Glomerular visceral epithelial cell (primary cell): ENCODE measurements around the gene STIM1.
"Not testable (repeated sequence)": the region's sequence is repeated elsewhere in the genome, so short reads cannot be mapped to it uniquely, and the experiment has no call there.

Experiments used
- DNase-seq: peaks from one replicate; pipeline ENCODE4 v3.0.0-alpha.2; 2016; ENCODE audit errors: extremely low spot score

The STIM1 gene

DNA sequence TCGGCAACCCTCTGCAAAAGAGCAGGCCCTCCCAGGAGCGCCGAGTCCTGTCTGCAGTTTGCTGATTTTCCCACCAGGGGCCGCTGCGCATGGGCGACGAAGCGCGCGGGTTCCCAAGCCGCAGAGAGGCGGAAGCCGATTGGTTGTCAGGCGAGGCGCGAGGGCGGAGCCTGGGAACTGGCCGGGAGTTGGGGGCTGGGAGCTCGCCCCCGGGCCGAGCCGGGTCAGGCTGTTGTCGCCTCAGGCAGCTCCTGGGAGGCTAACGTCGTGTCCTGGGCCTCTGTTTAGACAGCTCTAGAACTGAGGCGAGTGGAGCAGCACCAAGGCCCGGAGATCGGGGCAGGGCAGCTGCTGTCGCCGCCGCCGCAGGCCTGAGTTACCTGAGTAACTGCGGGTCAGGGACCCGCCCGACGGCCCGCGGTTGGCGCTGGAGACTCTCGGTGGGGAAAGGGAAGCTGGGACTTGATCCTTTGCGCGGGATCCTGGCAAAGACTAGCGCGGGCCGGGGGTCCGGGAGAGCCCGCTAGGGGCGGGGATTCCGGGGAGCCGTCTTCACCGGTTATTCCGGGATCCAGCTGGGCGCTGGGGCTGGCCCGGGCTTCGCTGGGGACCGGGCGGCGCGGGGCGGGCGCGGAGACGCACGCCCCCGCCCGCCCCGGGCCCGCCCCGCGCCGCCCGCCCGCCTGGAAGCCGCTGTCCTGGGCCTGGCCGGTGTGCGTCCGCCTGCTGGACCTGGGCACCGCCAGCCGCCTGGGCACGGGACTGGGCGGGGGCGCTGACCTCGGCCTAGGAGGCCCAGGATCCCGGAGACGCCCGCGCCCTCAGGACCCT is at the start of gene STIM1:
Gene STIM1 (plus strand): TSS at position 688 of the 831 bp plus-strand sequence. CDS start 607 bp downstream, outside the sequence.
- peak; percentile 93 for DNase-seq

DNA sequence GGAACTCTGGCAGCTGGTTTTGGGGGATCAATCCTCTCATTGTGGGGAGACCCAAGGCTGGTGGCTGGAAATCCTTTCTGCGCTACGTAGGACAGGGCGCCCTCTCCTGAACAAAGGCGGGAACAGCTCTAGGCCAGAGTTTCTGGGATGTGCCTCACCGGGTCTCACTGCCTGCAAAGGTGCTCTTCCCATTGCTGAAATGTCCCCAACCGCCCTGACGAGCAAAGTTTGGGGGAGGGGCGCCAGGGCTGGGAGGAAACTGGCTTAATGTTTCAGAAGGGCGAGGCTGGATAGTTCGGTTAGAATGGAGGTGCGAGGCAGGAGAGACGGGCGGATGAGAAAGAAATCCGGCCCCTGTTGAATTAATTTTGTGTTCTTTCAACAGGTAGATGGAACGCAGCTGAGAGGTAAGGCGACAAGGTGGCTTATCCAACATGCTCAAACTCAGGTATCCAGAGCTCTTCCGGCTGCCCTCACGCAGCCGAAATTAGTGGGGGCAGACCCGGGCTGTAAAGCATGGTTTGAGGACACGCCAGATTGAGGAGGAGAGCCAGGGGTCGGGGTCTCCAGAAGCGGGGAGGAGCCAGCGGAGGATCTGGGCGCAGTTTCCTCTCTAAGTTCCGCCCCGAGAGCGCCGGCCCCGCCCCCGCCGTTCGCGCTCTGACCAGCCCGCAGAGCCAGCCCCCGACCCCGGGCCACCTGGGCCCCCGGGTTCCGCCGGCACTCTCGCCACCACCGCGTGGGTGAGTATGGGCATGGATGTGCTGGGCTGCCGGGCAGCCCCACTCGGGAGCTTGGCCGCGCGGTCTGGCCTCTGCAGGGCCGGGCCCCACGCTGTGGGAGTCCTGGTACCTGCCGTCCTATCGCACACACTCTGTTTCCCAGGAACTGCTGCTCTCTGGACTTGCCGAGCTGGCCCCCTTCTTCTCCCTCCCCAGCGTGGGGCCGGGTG is 47.3 kb upstream of the STIM1 start, which contains the start of gene PGAP2:
Gene PGAP2 (plus strand): TSS at position 652 of the 952 bp plus-strand sequence. CDS start 2,700 bp downstream, outside the sequence.
- DNase-seq = peak; percentile 58

DNA sequence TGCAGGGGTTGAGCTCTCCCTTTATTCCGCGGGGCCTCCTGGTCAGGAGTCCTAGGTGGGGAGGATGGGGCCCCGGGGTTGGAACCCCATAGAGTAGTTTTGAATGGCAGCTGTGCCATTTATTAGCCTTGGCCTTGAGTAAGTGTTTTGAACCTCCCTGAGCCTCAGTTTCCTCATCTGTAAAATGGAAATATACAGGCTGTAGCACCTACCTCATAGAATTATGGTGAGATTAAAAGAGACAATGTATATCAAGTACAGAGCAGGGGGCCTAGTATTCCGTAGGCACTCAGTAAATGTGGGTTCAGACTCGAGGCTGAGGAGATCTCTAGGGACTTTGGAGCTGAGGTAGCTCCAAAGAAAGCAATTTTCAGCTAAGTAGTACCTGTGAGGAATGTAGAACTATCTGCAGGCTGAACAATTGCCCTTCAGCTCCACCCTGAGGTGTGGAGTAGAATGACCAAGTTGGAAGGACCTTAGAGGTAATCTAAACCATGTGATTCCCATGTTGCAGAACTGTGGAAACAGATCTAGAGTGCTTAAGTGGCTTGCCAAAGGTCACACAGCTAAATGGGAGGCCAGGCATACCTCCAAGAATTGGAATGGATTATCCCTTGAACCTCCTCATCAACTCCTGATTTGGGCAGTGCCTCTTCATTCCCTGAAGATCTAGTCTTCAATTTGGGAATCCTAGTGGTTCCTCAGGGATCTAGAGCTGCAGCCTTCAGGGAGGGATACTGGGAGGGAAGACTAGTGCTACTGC is 46.4 kb upstream of the STIM1 start:
- peak; percentile 68 for DNase-seq

DNA sequence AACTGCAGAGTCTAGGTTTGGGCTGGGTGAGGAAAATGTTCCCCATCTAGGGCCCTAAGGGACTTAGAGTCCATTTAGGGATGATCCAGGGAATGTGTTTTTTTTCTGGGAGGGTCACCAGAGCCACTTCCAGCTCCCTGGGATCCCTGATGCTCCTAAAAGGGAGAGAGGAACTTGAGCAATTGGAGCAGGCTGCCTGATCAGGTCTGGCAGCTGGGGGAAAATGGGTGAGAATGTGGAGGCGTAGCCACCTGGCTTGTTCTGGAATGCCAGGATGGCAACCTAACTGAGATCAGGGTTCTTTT is 45.9 kb upstream of the STIM1 start:
- no peak for DNase-seq

DNA sequence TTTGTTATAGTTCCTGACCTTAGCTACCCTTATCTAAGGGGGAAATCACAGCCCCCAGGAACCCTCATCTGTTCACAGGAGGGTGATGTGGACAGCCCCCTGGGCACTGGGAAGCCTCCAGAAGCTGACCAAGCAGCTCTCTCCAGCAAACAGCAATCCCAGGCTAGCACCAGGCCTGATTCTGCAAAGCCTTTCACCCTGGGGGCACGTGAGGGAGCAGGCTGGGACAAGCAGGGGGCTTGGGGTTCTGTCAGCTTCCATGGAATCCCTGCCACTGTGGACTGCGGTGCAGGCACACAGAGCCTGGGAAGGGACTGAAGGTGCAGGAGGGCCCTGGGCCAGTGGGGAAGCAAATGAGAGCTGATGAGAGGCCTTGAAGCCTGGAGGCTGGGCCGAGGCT is 45.0 kb upstream of the STIM1 start:
- DNase-seq = no peak

DNA sequence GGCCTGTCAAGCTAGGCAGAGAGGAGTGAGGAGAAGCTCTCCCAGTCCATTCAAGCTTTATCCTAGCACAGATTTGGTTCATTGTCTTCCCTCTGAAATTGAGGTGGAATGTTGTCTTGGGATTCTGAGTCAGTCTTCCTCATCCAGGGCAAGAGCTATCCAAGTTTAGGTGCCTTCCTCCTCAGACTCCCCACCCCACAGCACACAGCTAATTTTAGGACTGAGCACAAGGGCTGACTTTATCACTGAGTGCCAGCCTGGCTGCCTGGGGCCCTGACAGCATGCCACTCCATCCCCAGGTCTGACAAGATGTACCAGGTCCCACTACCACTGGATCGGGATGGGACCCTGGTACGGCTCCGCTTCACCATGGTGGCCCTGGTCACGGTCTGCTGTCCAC is 44.5 kb upstream of the STIM1 start:
- DNase-seq = no peak

DNA sequence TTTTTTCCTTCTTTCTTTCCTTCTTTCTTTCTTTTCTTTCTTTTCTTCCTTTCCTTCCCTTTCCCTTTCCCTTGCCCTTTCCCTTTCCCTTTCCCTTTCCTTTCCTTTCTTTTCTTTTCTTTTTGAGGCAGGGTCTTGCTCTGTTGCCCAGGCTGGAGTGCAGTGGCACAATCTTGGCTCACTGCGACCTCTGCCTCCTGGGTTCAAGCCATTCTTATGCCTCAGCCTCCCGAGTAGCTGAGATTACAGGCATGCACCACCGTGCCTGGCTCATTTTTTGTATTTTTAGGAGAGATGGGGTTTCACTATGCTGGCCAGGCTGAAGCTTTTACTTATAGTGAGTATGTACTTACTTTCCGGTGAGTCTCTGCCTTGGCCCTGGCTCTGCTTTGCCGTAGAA is 40.6 kb upstream of the STIM1 start:
- DNase-seq = not testable (repeated sequence)

DNA sequence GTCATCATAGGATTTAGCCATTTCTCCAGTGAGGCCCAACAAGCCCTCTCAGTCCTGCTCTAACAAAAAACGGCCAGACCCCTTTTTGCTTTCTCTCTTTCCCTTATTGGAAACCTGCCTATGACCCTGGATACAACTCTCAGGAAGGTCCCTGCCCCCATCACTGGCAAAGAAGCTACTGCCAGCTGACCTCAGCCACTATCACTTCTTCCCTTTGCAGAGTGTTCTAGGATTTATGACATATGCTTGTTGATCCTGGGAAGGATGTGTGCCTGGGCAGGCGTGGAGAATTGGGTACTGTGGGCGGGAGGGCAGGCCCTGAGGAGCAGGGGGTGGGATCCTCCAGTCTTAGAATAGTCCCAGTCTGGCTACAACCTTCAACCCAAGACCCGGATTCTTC is 39.6 kb upstream of the STIM1 start:
- DNase-seq = no peak

DNA sequence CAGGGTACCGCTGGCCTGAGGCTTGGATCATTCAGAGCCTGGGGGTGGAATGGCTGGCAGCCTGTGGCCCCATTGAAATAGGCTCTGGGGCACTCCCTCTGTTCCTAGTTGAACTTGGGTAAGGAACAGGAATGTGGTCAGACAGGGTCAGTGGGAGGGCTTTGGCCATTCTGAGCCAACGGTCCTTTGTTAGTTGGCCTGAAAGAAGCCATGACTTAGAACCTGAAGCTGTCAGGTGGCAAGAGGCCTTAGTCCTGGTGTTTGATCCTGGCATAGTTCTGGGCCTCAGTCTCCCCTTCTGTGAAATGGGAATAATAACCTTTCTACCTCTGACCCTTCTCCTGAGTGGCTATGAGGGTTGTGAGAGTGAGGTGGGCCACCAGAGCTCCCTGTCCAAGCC is 38.8 kb upstream of the STIM1 start:
- no peak for DNase-seq

DNA sequence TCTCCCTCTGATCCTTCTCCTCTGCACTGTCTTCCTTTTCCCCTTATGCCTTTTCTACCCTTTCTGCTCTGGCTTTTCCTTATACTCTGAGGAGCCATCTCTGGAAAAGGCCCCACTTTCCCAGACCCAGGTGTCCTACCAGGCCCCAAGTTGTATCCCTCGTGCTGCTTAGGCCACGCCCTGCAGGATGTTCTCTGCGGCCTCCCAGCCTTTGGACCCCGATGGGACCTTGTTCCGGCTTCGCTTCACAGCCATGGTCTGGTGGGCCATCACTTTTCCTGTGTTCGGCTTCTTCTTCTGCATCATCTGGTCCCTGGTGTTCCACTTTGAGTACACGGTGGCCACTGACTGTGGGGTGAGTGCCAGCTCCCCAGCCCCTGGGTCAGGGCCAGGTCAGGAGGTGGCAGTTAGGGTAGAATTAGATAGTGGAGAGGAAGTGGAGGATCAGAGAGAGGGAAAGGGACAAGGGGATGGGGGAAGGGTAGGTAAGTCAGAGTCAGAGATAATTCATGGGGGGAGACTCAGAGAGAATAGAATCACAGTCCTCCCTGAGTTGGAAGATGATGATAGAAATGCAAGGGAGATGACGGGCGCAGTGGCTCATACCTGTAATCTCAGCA is 38.2 kb upstream of the STIM1 start:
- DNase-seq = no peak

DNA sequence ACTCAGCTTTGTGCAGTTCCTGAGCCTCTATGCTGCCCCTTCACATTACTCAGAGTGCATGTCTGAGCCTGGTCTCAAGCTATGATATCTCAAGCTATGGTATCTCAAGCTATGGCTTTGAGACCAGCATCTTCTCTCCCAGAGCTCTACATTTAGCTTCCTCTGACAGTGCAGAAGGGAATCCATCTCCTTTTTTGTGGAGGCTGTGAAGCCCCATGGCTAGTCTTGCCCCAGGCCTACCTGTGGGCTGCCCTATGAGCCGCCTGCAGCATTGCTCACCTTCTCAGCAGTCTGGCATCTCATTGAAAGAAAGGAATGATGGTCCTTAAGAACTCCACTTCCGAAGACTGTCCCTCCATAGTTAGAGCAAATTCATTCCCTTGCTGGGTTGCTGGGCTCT is 34.5 kb upstream of the STIM1 start:
- no peak for DNase-seq

DNA sequence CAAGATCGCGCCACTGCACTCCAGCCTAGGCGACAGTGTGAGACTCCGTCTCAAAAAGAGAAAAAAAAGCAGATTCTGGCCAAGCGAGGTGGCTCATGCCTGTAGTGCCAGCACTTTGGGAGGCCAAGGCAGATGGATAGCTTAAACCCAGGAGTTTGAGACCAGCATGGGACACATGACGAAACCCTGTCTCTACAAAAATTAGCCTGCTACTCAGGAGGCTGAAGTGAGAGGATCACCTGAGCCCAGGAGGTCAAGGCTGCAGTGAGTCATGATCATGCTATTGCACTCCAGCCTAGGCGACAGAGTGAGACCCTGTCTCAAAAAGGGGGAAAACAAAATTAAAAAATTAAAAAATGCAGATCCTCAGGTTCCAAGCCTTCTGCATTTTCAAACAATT is 33.2 kb upstream of the STIM1 start:
- DNase-seq = no peak

DNA sequence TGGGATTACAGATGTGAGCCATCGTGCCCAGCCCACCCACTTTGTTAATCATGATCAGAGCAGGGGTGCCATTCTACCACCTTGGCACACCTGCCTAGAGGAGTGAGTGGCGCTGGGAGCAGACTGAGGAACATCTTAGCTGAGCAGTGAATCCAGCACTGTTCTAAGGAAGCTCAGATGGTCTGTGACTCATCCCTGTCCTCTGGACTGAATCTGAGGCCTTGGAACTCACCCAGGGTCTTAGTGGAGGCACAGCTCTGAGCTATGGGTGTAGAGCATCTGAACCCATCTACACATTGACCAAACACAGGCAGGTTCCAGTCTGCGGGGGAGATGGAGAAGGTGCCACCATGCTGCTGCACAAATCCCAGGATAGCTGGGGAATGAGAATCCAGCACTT is 32.2 kb upstream of the STIM1 start:
- DNase-seq = peak; percentile 69

DNA sequence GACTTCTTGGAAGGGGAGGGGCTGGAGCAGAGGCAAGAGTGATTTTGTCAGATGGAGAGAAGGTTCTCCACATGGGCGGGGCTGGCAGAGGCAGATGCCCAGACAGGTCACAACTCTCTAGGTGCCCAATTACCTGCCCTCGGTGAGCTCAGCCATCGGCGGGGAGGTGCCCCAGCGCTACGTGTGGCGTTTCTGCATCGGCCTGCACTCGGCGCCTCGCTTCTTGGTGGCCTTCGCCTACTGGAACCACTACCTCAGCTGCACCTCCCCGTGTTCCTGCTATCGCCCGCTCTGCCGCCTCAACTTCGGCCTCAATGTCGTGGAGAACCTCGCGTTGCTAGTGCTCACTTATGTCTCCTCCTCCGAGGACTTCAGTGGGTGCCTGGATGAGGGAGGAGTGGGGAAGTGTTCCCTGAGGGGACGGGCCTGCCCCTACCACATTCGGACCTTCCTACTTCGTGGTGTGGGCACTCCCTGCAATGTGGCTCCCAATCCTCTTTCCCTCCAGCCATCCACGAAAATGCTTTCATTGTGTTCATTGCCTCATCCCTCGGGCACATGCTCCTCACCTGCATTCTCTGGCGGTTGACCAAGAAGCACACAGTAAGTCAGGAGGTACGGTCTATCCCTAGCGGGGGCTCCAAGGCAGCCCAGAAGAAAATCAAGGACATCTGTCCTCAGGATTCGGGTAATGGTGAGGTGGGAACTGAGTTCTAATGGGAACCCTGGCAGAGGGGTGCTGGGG is 31.5 kb upstream of the STIM1 start:
- DNase-seq = no peak

DNA sequence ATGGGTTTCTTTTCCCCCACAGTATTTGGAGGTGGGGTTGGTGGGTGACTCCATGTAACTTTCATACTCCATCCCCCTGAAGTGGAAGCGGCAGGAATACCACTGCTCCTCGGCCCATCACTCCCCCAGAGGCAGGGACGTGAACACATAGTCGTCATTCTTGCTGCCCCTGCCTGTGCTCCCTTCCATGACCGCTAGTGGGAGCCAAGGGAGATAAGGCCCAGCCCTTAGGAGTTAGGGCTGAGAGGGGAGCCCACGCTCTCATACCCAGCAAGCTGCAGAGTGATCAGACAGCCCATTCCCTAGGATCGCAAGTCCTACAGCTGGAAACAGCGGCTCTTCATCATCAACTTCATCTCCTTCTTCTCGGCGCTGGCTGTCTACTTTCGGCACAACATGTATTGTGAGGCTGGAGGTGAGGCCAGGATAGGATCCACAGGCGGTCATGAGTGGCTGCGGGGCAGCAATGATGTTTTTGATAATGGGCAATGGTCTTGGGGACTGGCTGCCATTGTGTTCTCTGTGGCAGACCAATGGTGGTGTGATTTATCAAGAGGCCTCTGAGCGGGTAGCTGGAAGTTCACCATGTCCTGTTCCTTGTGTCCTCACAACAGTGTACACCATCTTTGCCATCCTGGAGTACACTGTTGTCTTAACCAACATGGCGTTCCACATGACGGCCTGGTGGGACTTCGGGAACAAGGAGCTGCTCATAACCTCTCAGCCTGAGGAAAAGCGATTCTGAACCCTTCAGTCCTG is 30.6 kb upstream of the STIM1 start:
- DNase-seq = no peak

DNA sequence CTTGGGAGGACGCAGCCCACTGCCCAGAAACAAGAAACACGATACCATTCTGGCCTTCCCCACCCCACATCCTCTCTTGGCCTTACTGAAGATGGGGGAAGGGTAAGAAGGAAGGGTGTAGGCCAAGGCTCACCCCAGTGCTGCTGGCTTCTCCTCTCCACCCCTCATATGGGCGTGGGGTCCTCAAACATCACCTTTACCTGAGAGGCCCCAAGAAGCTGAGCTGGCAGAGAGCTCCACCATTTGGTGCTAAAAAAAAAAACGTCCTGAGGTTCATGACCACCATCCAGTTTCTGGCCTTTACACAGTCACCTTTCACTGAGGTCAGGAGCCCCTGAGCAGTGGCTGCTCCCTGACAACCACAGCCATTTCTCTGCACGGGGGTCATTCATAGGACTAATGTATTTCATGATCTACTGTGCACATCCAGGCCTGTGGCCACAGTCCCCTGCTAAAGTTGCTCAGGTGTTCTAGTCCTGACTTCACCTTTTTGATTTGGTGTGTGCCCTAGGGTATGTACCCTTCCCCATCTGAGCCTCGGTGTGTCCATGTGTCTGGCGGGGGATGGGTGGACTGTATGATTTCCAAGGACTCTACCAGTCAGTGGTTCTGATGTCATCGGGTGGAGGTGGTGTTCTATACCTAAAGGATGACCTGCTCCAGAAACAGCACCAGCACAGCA is 29.9 kb upstream of the STIM1 start:
- DNase-seq = no peak

DNA sequence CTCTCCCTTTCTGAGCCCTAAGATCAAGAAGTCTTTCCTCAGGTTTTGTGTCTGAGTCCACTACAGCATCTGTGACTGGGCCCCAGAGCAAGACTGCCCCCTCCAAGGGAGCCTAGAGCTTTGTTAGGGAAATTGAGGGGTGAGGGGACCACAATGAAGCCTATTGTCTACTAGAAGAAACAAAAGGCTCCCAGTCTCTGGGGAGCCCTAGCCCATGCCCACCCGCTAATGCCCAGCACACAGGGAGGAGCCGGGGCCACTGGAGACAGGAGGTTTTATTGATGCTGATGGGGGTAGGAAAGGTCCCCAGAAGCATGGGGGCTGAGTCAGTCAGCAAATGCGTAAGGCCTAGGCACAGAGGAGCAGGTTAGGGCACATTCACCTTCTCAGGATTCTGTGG is 28.7 kb upstream of the STIM1 start:
- DNase-seq = no peak

DNA sequence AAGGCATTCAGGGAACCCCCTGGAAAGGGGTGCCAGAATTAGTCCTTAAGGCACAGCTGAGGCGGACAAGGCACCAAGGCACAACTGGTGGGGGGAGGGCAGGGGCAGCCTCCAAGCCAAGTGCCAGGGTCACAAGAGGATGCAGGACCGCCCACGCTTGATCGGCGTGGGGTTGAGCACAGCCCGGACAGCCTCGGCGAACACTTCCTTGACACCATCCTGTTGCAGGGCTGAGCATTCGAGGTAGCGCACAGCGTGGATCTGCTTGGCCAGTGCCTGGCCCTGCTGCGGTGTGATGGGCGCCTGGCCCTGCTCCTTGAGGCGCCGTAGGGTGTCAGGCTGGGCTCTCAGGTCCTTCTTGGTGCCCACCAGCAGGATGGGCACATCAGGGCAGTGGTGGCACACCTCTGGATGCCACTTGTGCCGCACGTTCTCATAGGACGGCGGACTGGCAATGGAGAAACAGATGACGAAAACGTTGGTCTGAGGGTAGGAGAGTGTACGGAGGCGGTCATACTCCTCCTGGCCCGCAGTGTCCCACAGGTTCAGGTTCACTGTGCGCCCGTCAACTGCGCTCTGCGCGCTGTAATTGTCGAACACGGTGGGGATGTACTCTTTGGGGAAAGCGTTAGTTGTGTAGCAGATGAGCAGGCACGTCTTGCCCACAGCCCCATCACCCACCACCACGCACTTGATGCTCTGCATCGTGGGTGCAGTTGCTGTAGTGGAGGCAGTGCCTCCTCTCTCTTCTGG is 27.9 kb upstream of the STIM1 start:
- no peak for DNase-seq

DNA sequence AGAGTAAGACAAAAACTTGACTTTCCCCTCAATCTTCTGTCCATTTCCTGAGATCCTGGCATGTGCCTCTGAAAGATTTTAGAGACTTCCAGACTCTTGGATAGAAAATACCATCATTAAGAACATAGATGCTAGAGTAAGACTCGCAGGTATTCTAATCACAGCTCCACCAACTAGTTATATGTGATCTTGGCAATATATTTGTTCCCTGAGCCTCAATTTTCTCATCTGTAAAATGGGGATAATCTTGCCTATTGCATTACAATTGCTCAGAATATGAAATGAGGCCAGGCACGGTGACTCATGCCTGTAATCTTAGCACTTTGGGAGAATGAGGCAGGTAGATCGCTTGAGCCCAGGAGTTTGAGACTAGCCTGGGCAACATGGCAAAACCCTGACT is 25.4 kb upstream of the STIM1 start:
- no peak for DNase-seq
